Measurements from ENCODE around the gene ARID3A. TPM values are rescaled to one million over a fixed set of nuclear protein-coding genes. Genes with fewer than 3 reads are reported as not detected.

The ARID3A gene
- total and polyA plus RNA-seq, 7 experiments from 2014 or later: 0.57 to 33.1 (median 8.6) TPM

DNA sequence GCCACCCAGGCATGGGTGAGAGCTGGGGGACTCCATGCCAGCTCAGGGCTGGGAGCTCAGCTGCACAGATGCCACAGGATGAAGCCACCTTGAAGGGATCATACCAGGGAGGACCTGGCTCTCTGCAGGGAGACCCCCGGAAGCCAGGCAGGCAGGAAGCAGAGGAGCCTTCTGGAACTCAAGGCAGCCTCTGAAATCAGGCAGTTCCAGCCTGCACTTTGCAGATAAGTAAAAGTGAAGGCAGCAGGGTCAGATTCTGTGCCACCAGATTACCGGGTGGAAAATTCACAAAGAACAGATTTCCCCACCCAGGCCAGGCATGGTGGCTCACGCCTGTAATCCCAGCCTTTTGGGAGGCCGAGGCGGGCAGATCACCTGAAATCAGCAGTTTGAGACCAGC, 92.6 kb downstream of the ARID3A start:
- Mint-ChIP-seq H3K27ac (peak overlapping the region in 7 of 9 donors; percentile 5 to 82 (median 55)), H3K36me3 (peaks cover 0 to 6% (median 0%) of the 10 kb centered on the region in 5 donors), H3K4me1 (peaks cover 9 to 50% (median 29%) of the 10 kb centered on the region in 7 donors), H3K9me3 (peaks cover 0 to 9% (median 0%) of the 10 kb centered on the region in 11 donors), H3K27me3 (peaks cover 0 to 5% (median 0%) of the 10 kb centered on the region in 5 donors), H3K4me3 (peak overlapping the region; percentile 59 to 98 (median 90))
- intact Hi-C loops (cut with micrococcal nuclease): loop anchor here in 1 of 2 donors (1.0 kb wide), 1 partner anchor 14 kb away; no protein-coding TSS in a partner anchor
- Histone ChIP-seq H3K27ac (ENCODE audit: low read depth, low read length) (peak overlapping the region; percentile 91), H3K27me3 (ENCODE audit: control insufficient read depth in 2 of 2, insufficient read depth in 2 of 2, low read length in 2 of 2) (no peaks in the 10 kb centered on the region), H3K36me3 (ENCODE audit: control insufficient read depth in 2 of 3, insufficient read depth in 3 of 3, low read length in 3 of 3) (peaks cover 0 to 25% (median 0%) of the 10 kb centered on the region in 3 experiments), H3K4me1 (ENCODE audit: control insufficient read depth in 2 of 2, insufficient read depth in 2 of 2, low read length in 2 of 2) (peaks cover 26 to 46% of the 10 kb centered on the region in 2 donors), H3K4me3 (ENCODE audit: low read length) (no peak overlapping the region), H3K9me3 (ENCODE audit: control insufficient read depth in 2 of 3, low read length in 3 of 3) (no peaks in the 10 kb centered on the region)
- no peak for ATAC-seq
- ChIA-PET POLR2A (interaction anchor here (0.7 to 18.2 kb wide), 5 partner anchors 21 to 251 kb away, joined by 3 to 495 read pairs (median 7); partner anchors contain the start of genes ABCA7, CIRBP and SBNO2), CTCF (interaction anchor here (0.6 kb wide), 1 partner anchor 152 kb away, joined by 4 read pairs; no protein-coding TSS in a partner anchor)
- no peak for DNase-seq

DNA sequence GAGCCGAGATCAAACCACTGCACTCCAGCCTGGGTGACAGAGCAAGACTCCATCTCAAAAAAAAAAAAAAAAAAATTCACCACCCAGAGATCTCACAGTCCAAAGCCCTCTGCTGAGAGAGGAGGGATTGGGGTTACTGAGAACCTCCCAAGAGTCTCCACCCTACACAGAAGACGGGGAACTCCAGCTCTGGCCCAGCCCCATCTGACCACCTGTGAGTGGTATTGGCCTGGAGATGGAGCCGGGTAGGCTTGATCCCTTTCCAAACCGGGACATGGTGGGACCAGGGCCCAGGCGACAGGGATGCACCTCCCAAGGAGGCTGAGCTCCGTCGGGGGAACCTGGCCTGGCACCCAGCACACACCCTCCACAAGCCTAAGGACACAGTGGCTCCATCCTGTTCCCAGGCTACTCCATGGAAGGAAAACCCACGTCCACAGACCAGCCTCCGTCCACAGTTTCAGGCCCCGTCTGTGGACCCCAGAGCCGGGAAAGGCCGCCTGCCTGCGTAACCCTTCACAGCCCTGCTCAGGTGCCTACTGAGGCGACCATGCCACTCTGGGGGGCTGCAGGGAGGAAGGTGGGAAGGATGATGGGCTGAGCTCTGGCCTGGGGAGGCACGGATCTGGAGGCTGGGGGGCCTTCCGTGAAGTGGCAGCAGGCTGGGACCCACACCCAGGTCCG, 93.2 kb downstream of the ARID3A start:
- H3K27ac Mint-ChIP-seq: peak overlapping the region; percentile 13 to 99 (median 55)
- H3K27me3 ChIP-seq (ENCODE audit: control insufficient read depth in 2 of 2, insufficient read depth in 2 of 2, low read length in 2 of 2): no peaks in the 10 kb centered on the region
- ATAC-seq: no peak
- peaks cover 26 to 46% of the 10 kb centered on the region in 2 donors for H3K4me1 ChIP-seq (ENCODE audit: control insufficient read depth in 2 of 2, insufficient read depth in 2 of 2, low read length in 2 of 2)
- peak overlapping the region; percentile 85 to 98 (median 90) for H3K4me3 Mint-ChIP-seq
- intact Hi-C loops (cut with micrococcal nuclease): loop anchor here in 1 of 2 donors (1.0 kb wide), 1 partner anchor 15 kb away; no protein-coding TSS in a partner anchor
- peaks cover 0 to 9% (median 0%) of the 10 kb centered on the region in 11 donors for H3K9me3 Mint-ChIP-seq
- H3K36me3 ChIP-seq (ENCODE audit: control insufficient read depth in 2 of 3, insufficient read depth in 3 of 3, low read length in 3 of 3): peaks cover 0 to 19% (median 0%) of the 10 kb centered on the region in 3 experiments
- no peak for DNase-seq
- H3K27me3 Mint-ChIP-seq: peaks cover 0 to 7% (median 0%) of the 10 kb centered on the region in 5 donors
- no peaks in the 10 kb centered on the region for H3K9me3 ChIP-seq (ENCODE audit: control insufficient read depth in 2 of 3, low read length in 3 of 3)
- ChIA-PET CTCF (interaction anchor here (0.6 to 0.9 kb wide), 4 partner anchors 14 to 153 kb away, joined by 3 to 4 read pairs (median 4); no protein-coding TSS in a partner anchor), POLR2A (interaction anchor here (0.6 to 18.2 kb wide), 15 partner anchors 11 to 489 kb away, joined by 3 to 495 read pairs (median 3); partner anchors contain the start of genes ABCA7, ARHGAP45, CIRBP and FAM174C)
- peak overlapping the region; percentile 91 for H3K27ac ChIP-seq (ENCODE audit: low read depth, low read length)
- H3K36me3 Mint-ChIP-seq: peaks cover 0 to 6% (median 0%) of the 10 kb centered on the region in 5 donors
- H3K4me1 Mint-ChIP-seq: peaks cover 9 to 50% (median 31%) of the 10 kb centered on the region in 7 donors
- H3K4me3 ChIP-seq (ENCODE audit: low read length): peak overlapping the region; percentile 79

DNA sequence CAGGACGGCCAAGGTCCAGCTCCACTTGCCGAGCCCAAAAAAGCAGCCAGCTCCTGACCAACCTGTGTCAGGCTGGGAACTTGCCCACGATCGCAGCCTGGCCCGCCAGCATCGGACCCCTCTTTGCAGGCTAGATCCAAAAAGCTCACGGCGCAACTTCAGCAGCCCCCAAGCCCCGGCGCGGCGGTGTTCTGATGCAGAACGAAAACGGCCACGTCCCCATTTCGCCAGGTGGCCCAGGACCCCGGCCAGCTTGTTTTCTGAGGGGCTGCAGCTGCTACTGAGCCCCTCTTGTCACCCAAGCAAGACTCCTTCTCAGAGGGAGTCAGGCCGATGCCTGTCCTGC, 93.8 kb downstream of the ARID3A start:
- intact Hi-C loops (cut with micrococcal nuclease): no loop called here
- Mint-ChIP-seq H3K4me1 (peaks cover 9 to 50% (median 31%) of the 10 kb centered on the region in 7 donors), H3K4me3 (peak overlapping the region; percentile 85 to 98 (median 90)), H3K27me3 (peaks cover 0 to 7% (median 0%) of the 10 kb centered on the region in 5 donors), H3K9me3 (peaks cover 0 to 9% (median 0%) of the 10 kb centered on the region in 11 donors), H3K27ac (peak overlapping the region; percentile 9 to 100 (median 92)), H3K36me3 (peaks cover 0 to 6% (median 0%) of the 10 kb centered on the region in 5 donors)
- Histone ChIP-seq H3K4me1 (ENCODE audit: control insufficient read depth in 2 of 2, insufficient read depth in 2 of 2, low read length in 2 of 2) (peaks cover 26 to 46% of the 10 kb centered on the region in 2 donors), H3K27ac (ENCODE audit: low read depth, low read length) (peak overlapping the region; percentile 91), H3K4me3 (ENCODE audit: low read length) (peak overlapping the region; percentile 79), H3K27me3 (ENCODE audit: control insufficient read depth in 2 of 2, insufficient read depth in 2 of 2, low read length in 2 of 2) (no peaks in the 10 kb centered on the region), H3K9me3 (ENCODE audit: control insufficient read depth in 2 of 3, low read length in 3 of 3) (no peaks in the 10 kb centered on the region), H3K36me3 (ENCODE audit: control insufficient read depth in 2 of 3, insufficient read depth in 3 of 3, low read length in 3 of 3) (peaks cover 0 to 14% (median 0%) of the 10 kb centered on the region in 3 experiments)
- POLR2A ChIA-PET: interaction anchor here (0.6 to 18.2 kb wide), 16 partner anchors 11 to 489 kb away, joined by 3 to 495 read pairs (median 4); partner anchors contain the start of genes ABCA7, ARHGAP45, CIRBP and FAM174C
- no peak for ATAC-seq
- CTCF ChIA-PET: interaction anchor here (0.6 to 1.2 kb wide), 4 partner anchors 15 to 109 kb away, joined by 3 to 4 read pairs (median 4); no protein-coding TSS in a partner anchor
- no peak for DNase-seq

DNA sequence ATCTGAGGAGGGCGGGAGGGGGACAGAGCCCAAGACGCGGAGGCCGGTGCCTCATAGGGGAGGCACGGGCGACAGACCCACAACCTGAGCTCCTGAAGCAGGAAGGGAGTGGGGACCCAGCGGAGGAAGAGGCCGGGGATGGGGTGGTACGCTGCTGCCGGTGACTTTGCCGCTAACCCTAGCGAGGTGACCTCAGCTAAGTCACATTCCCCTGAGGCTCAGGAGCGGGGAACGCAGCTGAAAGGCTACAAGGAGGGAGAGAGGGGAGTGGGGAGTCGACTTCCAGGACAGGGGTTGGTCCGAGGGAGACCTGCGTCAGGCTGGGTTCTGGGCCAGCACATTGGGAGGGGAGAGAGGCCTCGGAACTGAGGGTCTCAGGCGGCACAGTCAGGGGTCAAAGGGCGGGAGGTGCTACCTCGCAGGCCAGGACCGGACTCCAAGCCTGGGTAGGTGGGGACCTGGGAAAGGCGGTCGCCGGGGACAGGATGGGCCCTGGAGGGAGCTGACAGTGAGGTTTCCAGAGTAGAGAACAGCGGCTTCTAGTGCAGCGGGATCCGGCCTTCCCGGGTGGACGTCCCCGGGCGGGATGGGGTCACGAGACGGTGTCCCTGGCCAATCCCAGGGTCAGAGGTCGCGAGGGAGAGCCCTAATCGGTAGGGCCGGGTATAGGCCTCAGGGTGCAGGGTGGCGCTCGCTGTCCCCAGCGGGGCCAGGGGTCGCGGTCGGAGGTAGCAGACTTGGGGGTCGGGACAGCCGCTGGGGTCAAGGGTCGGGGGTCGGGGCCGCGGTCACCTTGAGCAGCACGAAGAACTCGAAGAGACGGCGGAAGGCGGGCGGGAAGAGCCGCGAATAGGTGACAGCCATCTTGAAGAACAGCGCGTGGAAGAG, 94.4 kb downstream of the ARID3A start:
- Mint-ChIP-seq H3K27me3 (peaks cover 0 to 7% (median 0%) of the 10 kb centered on the region in 5 donors), H3K36me3 (peaks cover 0 to 6% (median 0%) of the 10 kb centered on the region in 5 donors), H3K4me3 (peak overlapping the region; percentile 85 to 98 (median 90)), H3K9me3 (peaks cover 0 to 9% (median 0%) of the 10 kb centered on the region in 11 donors), H3K4me1 (peaks cover 9 to 50% (median 31%) of the 10 kb centered on the region in 7 donors), H3K27ac (peak overlapping the region; percentile 81 to 100 (median 92))
- intact Hi-C loops (cut with micrococcal nuclease): loop anchor here (2.0 to 10.0 kb wide), 4 partner anchors 172 to 385 kb away; partner anchors contain the start of genes ATP5F1D (in 1 of the 2), DAZAP1 (in 1 of the 2), FAM174C (in 1 of the 2) and GAMT (in 1 of the 2)
- ChIA-PET POLR2A (interaction anchor here (0.6 to 18.2 kb wide), 16 partner anchors 10 to 490 kb away, joined by 3 to 495 read pairs (median 4); partner anchors contain the start of genes ABCA7, ARHGAP45, CIRBP and FAM174C), CTCF (interaction anchor here (0.5 to 1.2 kb wide), 5 partner anchors 15 to 110 kb away, joined by 3 to 4 read pairs (median 4); no protein-coding TSS in a partner anchor)
- H3K36me3 ChIP-seq (ENCODE audit: control insufficient read depth in 2 of 3, insufficient read depth in 3 of 3, low read length in 3 of 3): peaks cover 0 to 7% (median 0%) of the 10 kb centered on the region in 3 experiments
- no peak for ATAC-seq
- H3K4me3 ChIP-seq (ENCODE audit: low read length): peak overlapping the region; percentile 79
- peaks cover 26 to 46% of the 10 kb centered on the region in 2 donors for H3K4me1 ChIP-seq (ENCODE audit: control insufficient read depth in 2 of 2, insufficient read depth in 2 of 2, low read length in 2 of 2)
- peak overlapping the region; percentile 91 for H3K27ac ChIP-seq (ENCODE audit: low read depth, low read length)
- no peaks in the 10 kb centered on the region for H3K9me3 ChIP-seq (ENCODE audit: control insufficient read depth in 2 of 3, low read length in 3 of 3)
- no peaks in the 10 kb centered on the region for H3K27me3 ChIP-seq (ENCODE audit: control insufficient read depth in 2 of 2, insufficient read depth in 2 of 2, low read length in 2 of 2)
- no peak for DNase-seq

DNA sequence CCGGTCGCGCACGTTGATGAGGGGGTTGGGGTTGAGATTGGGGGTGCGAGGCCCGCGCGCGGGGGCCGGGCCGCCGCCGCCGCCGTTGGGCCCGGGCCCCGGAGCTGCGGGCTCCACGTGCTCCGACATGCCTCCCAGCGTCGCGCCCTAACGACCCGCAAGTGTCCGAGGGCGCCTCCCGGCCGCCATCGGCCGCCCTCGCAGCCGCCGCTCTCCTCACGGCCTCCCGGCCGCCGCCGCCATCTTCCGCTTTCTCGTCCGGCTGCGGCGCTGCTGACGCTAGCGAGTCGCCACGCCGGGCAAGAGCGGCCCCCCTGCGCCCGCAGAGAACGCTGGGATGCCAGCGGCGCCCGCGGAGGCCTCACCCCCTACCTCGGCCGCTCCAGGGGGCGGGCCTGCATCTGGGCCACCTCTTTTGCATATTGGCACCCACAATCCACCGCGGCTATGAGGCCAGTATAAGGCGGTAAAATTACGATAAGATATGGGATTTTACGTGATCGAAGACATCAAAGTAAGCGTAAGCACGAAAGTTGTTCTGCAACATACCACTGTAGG, 95.1 kb downstream of the ARID3A start, which contains the start of gene TMEM259:
Gene TMEM259, minus strand, starts transcription at position 256 of the 558 bp plus-strand sequence. Its CDS starts 127 bp downstream, at position 129.
- peak within 1 kb of the TSS; percentile 85 to 98 (median 92) for H3K4me3 Mint-ChIP-seq
- peaks cover 26 to 44% of the 10 kb centered on the region in 2 donors for H3K4me1 ChIP-seq (ENCODE audit: control insufficient read depth in 2 of 2, insufficient read depth in 2 of 2, low read length in 2 of 2)
- H3K36me3 Mint-ChIP-seq: peaks cover 0 to 6% (median 0%) of the 10 kb centered on the region in 5 donors
- peaks cover 9 to 50% (median 33%) of the 10 kb centered on the region in 7 donors for H3K4me1 Mint-ChIP-seq
- H3K27ac Mint-ChIP-seq: peak within 1 kb of the TSS; percentile 99 to 100 (median 100)
- peaks cover 0 to 9% (median 0%) of the 10 kb centered on the region in 11 donors for H3K9me3 Mint-ChIP-seq
- ChIA-PET POLR2A (interaction anchor here (0.6 to 18.2 kb wide), 17 partner anchors 9 to 1317 kb away, joined by 3 to 495 read pairs (median 6); partner anchors contain the start of genes ABCA7, ARHGAP45, CIRBP and GPX4), CTCF (interaction anchor here (0.7 to 2.3 kb wide), 7 partner anchors 9 to 55 kb away, joined by 3 to 6 read pairs (median 4); partner anchors contain the start of genes ABCA7 and WDR18)
- peak within 1 kb of the TSS; percentile 91 for H3K27ac ChIP-seq (ENCODE audit: low read depth, low read length)
- no peaks in the 10 kb centered on the region for H3K9me3 ChIP-seq (ENCODE audit: control insufficient read depth in 2 of 3, low read length in 3 of 3)
- no peaks in the 10 kb centered on the region for H3K27me3 ChIP-seq (ENCODE audit: control insufficient read depth in 2 of 2, insufficient read depth in 2 of 2, low read length in 2 of 2)
- DNase-seq: peak; percentile 92 to 99 (median 97)
- peaks cover 0 to 5% (median 0%) of the 10 kb centered on the region in 3 experiments for H3K36me3 ChIP-seq (ENCODE audit: control insufficient read depth in 2 of 3, insufficient read depth in 3 of 3, low read length in 3 of 3)
- H3K4me3 ChIP-seq (ENCODE audit: low read length): peak within 1 kb of the TSS; percentile 79
- H3K27me3 Mint-ChIP-seq: peaks cover 0 to 7% (median 0%) of the 10 kb centered on the region in 5 donors
- peak; percentile 94 for ATAC-seq
- intact Hi-C loops (cut with micrococcal nuclease): loop anchor here (1.0 to 10.0 kb wide), 16 partner anchors 19 to 384 kb away; partner anchors contain the start of genes ABCA7 (in 2 of the 2), ATP5F1D (in 2 of the 2), PTBP1 (in 2 of the 2) and DAZAP1 (in 1 of the 2)
